HL-60/S4 treated with retinoic acid at 250 ng/mL for 4 days and 3 days (cell line): ENCODE results near the gene FANCI.

Experiments used
- in situ Hi-C: fragments of 300-500 bp; cut with MboI; formaldehyde crosslinking; loops from 2 replicates; pipeline ENCODE4 v1.7.0; 2022; ENCODE audit warnings: low sequenced_read_pairs

Gene FANCI

GRCh38 chr15:89330881-89331595 is 87.3 kb downstream of the FANCI start:
- in situ Hi-C loops, result no loop called here

- in situ Hi-C loops, result no loop called here
Observed at GRCh38 chr15:89332446-89332845, 88.7 kb downstream of the FANCI start.

GRCh38 chr15:89333011-89333860 is 89.5 kb downstream of the FANCI start:
- in situ Hi-C loops, result no loop called here

- in situ Hi-C loops, result no loop called here
Observed at GRCh38 chr15:89333959-89334509, 90.3 kb downstream of the FANCI start.

- in situ Hi-C loops, result no loop called here
Observed at GRCh38 chr15:89334510-89335297, 90.9 kb downstream of the FANCI start, which contains the start of gene POLG. TSS of gene POLG (minus strand) at chr15:89334824. CDS start at chr15:89333754, 1,070 bp downstream.

GRCh38 chr15:89335298-89336041 is 91.7 kb downstream of the FANCI start:
- in situ Hi-C loops, result no loop called here

- in situ Hi-C loops, result no loop called here
Observed at GRCh38 chr15:89338036-89338435, 94.3 kb downstream of the FANCI start.

GRCh38 chr15:89340573-89340972 is 96.8 kb downstream of the FANCI start:
- in situ Hi-C loops, result no loop called here

- in situ Hi-C loops, result no loop called here
Observed at GRCh38 chr15:89341316-89342005, 97.7 kb downstream of the FANCI start.

GRCh38 chr15:89342840-89343239 is 99.1 kb downstream of the FANCI start:
- in situ Hi-C loops, result no loop called here

- in situ Hi-C loops, result no loop called here
Observed at GRCh38 chr15:89345248-89345647, 101.5 kb downstream of the FANCI start.

- in situ Hi-C loops, result no loop called here
Observed at GRCh38 chr15:89346516-89347231, 102.9 kb downstream of the FANCI start.

- in situ Hi-C loops, result no loop called here
Observed at GRCh38 chr15:89349206-89349558, 105.4 kb downstream of the FANCI start.

GRCh38 chr15:89352476-89352875 is 108.7 kb downstream of the FANCI start:
- in situ Hi-C loops, result loop anchor here (10.0 kb wide), 1 partner anchor 82 kb away; no protein-coding TSS in a partner anchor

GRCh38 chr15:89353991-89354390 is 110.2 kb downstream of the FANCI start:
- in situ Hi-C loops, result loop anchor here (10.0 kb wide), 1 partner anchor 81 kb away; no protein-coding TSS in a partner anchor

- in situ Hi-C loops, result loop anchor here (10.0 kb wide), 1 partner anchor 78 kb away; no protein-coding TSS in a partner anchor
Observed at GRCh38 chr15:89356634-89357298, 113.0 kb downstream of the FANCI start.

GRCh38 chr15:89358435-89358754 is 114.6 kb downstream of the FANCI start:
- in situ Hi-C loops, result loop anchor here (10.0 kb wide), 1 partner anchor 76 kb away; no protein-coding TSS in a partner anchor

GRCh38 chr15:89358755-89359439 is 115.1 kb downstream of the FANCI start:
- in situ Hi-C loops, result loop anchor here (10.0 kb wide), 1 partner anchor 76 kb away; no protein-coding TSS in a partner anchor
